HepG2 (cell line): Measurements from ENCODE around the gene METRN. TPM values are rescaled to one million over a fixed set of nuclear protein-coding genes. Genes with fewer than 3 reads are reported as not detected.
A peak's percentile ranks its signal among the peaks of the same experiment; 100 is the strongest.

Source experiments
- ARID4A ChIP-seq: sonication (generic); formaldehyde crosslinking; IDR thresholded peaks from 2 replicates; pipeline ENCODE4 v1.5.0; 2020; ENCODE audit warnings: mild to moderate bottlenecking, missing genetic modification reagents, borderline replicate concordance
- BORCS8-MEF2B ChIP-seq: sonication (generic); formaldehyde crosslinking; IDR thresholded peaks from 2 replicates; pipeline ENCODE4 v1.8.0; 2022; ENCODE audit warnings: mild to moderate bottlenecking, missing genetic modification reagents
- HES4 ChIP-seq: sonication (generic); formaldehyde crosslinking; IDR thresholded peaks from 2 replicates; pipeline ENCODE4 v1.9.0; 2021; ENCODE audit warnings: mild to moderate bottlenecking, missing genetic modification reagents, borderline replicate concordance
- RERE ChIP-seq: IDR thresholded peaks from 2 replicates; pipeline ENCODE4 v1.6.1; 2016; ENCODE audit warnings: low read depth, missing genetic modification reagents, missing compliant biosample characterization
- SRSF4 ChIP-seq: fragments of 200-400 bp; formaldehyde crosslinking; IDR thresholded peaks from one replicate; pipeline ENCODE4 v1.6.1; 2018; ENCODE audit warnings: mild to moderate bottlenecking, low read depth, low read length, moderate library complexity; ENCODE audit not compliant: poor library complexity, severe bottlenecking
- TIGD3 ChIP-seq: sonication (generic); formaldehyde crosslinking; IDR thresholded peaks from 2 replicates; pipeline ENCODE4 v1.5.1; 2020; ENCODE audit warnings: mild to moderate bottlenecking, missing genetic modification reagents, borderline replicate concordance
- ZFP36L1 ChIP-seq: sonication (generic); formaldehyde crosslinking; IDR thresholded peaks from 2 replicates; pipeline ENCODE4 v1.8.0; 2022; ENCODE audit warnings: mild to moderate bottlenecking, missing genetic modification reagents, moderate library complexity
- ZNF143 ChIP-seq: sonication (generic); formaldehyde crosslinking; IDR thresholded peaks from 2 replicates; pipeline ENCODE4 v1.4.0; 2020; ENCODE audit warnings: missing genetic modification reagents
- polyA plus RNA-seq, 8 experiments: library from polyadenylated mRNA; depleted of rRNA in 3 of 8; stranded (reverse) in 7 of 8; unstranded in 1 of 8; fragments of >200 nt; fragmentation: Illumina TruSeq in 4 of 8; extraction: Trizol in 4 of 8; gene quantifications; 2 replicates each; pipeline versions ENCODE4 v1.2.1 to v1.2.3, GENCODE V29; 2011 to 2016; ENCODE audit warnings: low read depth in 4 of 8, missing spikeins in 1 of 8, mixed read lengths in 1 of 8; ENCODE audit not compliant: insufficient read depth in 1 of 8
- total RNA-seq, 5 experiments: library from RNA; depleted of rRNA; stranded (reverse); fragments of >200 nt; fragmentation: Illumina TruSeq; extraction: Trizol; gene quantifications; 2 replicates each; pipeline ENCODE4 v1.2.3, GENCODE V29; 2016; ENCODE audit warnings: low read depth in 1 of 5
- TF ChIP-seq, protein P1 (sequence below): sonication (generic); formaldehyde crosslinking; IDR thresholded peaks from 2 replicates; pipeline ENCODE4 v1.4.0; 2020; ENCODE audit warnings: mild to moderate bottlenecking, missing genetic modification reagents
- TF ChIP-seq, protein P2 (sequence below): sonication (generic); formaldehyde crosslinking; IDR thresholded peaks from 2 replicates; pipeline ENCODE4 v1.5.1; 2020; ENCODE audit warnings: mild to moderate bottlenecking, missing genetic modification reagents, moderate library complexity

METRN gene
- total and polyA plus RNA-seq, 2 of the 13 experiments (the other 11 are each of a cell fraction or from before 2014, with no cell fraction given): 25.5 to 46.1 TPM

GRCh38 chr16:726438-727290 lies 11.7 kb downstream of the METRN start, which contains the start of the genes CCDC78 and HAGHL (continued):
- TF ChIP-seq TIGD3 (CRISPR knock-in tag) (no peak), ZNF143 (no peak), BORCS8-MEF2B (CRISPR knock-in tag) (no peak), SRSF4 (no peak), RERE (CRISPR knock-in tag) (no peak), HES4 (CRISPR knock-in tag) (no peak), ZFP36L1 (CRISPR knock-in tag) (no peak), ARID4A (0 out of 2 replicates have a peak, but pooled peaks have one; percentile 38)
- TF ChIP-seq, protein P1, sequence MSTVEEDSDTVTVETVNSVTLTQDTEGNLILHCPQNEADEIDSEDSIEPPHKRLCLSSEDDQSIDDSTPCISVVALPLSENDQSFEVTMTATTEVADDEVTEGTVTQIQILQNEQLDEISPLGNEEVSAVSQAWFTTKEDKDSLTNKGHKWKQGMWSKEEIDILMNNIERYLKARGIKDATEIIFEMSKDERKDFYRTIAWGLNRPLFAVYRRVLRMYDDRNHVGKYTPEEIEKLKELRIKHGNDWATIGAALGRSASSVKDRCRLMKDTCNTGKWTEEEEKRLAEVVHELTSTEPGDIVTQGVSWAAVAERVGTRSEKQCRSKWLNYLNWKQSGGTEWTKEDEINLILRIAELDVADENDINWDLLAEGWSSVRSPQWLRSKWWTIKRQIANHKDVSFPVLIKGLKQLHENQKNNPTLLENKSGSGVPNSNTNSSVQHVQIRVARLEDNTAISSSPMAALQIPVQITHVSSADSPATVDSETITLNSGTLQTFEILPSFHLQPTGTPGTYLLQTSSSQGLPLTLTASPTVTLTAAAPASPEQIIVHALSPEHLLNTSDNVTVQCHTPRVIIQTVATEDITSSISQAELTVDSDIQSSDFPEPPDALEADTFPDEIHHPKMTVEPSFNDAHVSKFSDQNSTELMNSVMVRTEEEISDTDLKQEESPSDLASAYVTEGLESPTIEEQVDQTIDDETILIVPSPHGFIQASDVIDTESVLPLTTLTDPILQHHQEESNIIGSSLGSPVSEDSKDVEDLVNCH (CRISPR knock-in tag): no peak
- TF ChIP-seq, protein P2, sequence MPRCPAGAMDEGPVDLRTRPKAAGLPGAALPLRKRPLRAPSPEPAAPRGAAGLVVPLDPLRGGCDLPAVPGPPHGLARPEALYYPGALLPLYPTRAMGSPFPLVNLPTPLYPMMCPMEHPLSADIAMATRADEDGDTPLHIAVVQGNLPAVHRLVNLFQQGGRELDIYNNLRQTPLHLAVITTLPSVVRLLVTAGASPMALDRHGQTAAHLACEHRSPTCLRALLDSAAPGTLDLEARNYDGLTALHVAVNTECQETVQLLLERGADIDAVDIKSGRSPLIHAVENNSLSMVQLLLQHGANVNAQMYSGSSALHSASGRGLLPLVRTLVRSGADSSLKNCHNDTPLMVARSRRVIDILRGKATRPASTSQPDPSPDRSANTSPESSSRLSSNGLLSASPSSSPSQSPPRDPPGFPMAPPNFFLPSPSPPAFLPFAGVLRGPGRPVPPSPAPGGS (CRISPR knock-in tag): no peak
